H1 (cell line): ENCODE measurements around the gene CHD1L. TPM values are rescaled to one million over a fixed set of nuclear protein-coding genes. Genes with fewer than 3 reads are reported as not detected.
"Not testable (repeated sequence)": the region's sequence is repeated elsewhere in the genome, so short reads cannot be mapped to it uniquely, and the experiment has no call there.

Experiments
- CTCF ChIA-PET: fragments of 300-600 bp; sonication (Branson Sonifier 250); formaldehyde crosslinking; loops from one replicate; lab custom pipeline; 2021; ENCODE audit not compliant: partially characterized antibody; lab: Charles Lee
- POLR2A ChIA-PET: fragments of 300-600 bp; sonication (Branson Sonifier 250); formaldehyde crosslinking; loops from one replicate; lab custom pipeline; 2021; ENCODE audit warnings: inconsistent platforms; ENCODE audit not compliant: partially characterized antibody; lab: Charles Lee
- DNase-seq, 2 experiments: peaks; one replicate each; pipeline versions ENCODE4 v3.0.0 to v3.0.0-alpha.2; 2010 to 2022; ENCODE audit warnings: low spot score in 2 of 2, low read depth in 1 of 2, mixed read lengths in 1 of 2
- FAIRE-seq: peaks from 2 replicates; lab custom pipeline; 2011; peaks lifted over from hg19 to GRCh38; lab: Jason Lieb, UNC
- H2AFZ ChIP-seq: 2 replicates; pipeline ENCODE4 v1.8.1; 2012; ENCODE audit warnings: low read length, inconsistent platforms
- H2AK5ac ChIP-seq: 2 replicates; pipeline ENCODE4 v1.6.1; 2013; ENCODE audit warnings: low read depth, low read length
- H2BK120ac ChIP-seq: replicated peaks from 2 replicates; pipeline ENCODE3; 2013; ENCODE audit warnings: low read depth, low read length, inconsistent platforms
- H2BK12ac ChIP-seq: 2 replicates; pipeline ENCODE4 v1.6.1; 2013; ENCODE audit warnings: low read depth, low read length
- H2BK15ac ChIP-seq: 2 replicates; pipeline ENCODE4 v1.6.1; 2013; ENCODE audit warnings: low read length
- H2BK20ac ChIP-seq: 2 replicates; pipeline ENCODE4 v1.6.1; 2013; ENCODE audit warnings: low read length
- H2BK5ac ChIP-seq: 2 replicates; pipeline ENCODE4 v1.6.1; 2013; ENCODE audit warnings: low read depth, low read length
- H3K14ac ChIP-seq: 2 replicates; pipeline ENCODE4 v1.6.1; 2013; ENCODE audit warnings: inconsistent platforms; ENCODE audit not compliant: insufficient read length
- H3K18ac ChIP-seq: 2 replicates; pipeline ENCODE4 v1.6.1; 2013; ENCODE audit warnings: low read length; ENCODE audit errors: extremely low read depth
- H3K23ac ChIP-seq: 2 replicates; pipeline ENCODE4 v1.6.1; 2013; ENCODE audit warnings: inconsistent platforms; ENCODE audit not compliant: insufficient read length
- H3K23me2 ChIP-seq: 2 replicates; pipeline ENCODE4 v1.6.1; 2013; ENCODE audit warnings: low read depth, low read length
- H3K27ac ChIP-seq: 2 replicates; pipeline ENCODE4 v1.6.1; 2011; ENCODE audit warnings: low read depth, low read length, inconsistent platforms
- H3K27me3 ChIP-seq, 4 experiments: replicated peaks in 1 of 4; 1 replicate in 1 of 4; 2 replicates in 3 of 4; pipeline versions ENCODE4 v1.6.1 to v1.8.1; 2011 to 2013; ENCODE audit warnings: low read length in 3 of 4, mild to moderate bottlenecking in 3 of 4, inconsistent platforms in 2 of 4, mixed read lengths in 2 of 4, moderate library complexity in 1 of 4; ENCODE audit not compliant: control insufficient read depth in 3 of 4, insufficient read depth in 3 of 4; ENCODE audit errors: extremely low read depth in 1 of 4
- H3K36me3 ChIP-seq, 4 experiments: 2 replicates each; pipeline versions ENCODE4 v1.6.1 to v1.8.1; 2011 to 2013; ENCODE audit warnings: mild to moderate bottlenecking in 4 of 4, low read length in 3 of 4, moderate library complexity in 2 of 4, control low read depth in 1 of 4, inconsistent platforms in 1 of 4; ENCODE audit not compliant: insufficient read depth in 4 of 4, control insufficient read depth in 2 of 4
- H3K4ac ChIP-seq: replicated peaks from 2 replicates; pipeline ENCODE3; 2013; ENCODE audit warnings: low read length, low read depth, mixed read lengths, inconsistent platforms; ENCODE audit not compliant: insufficient read length
- H3K4me1 ChIP-seq, 4 experiments: replicated peaks in 1 of 4; 1 replicate in 1 of 4; 2 replicates in 3 of 4; pipeline versions ENCODE4 v1.6.1 to v1.8.1; 2011 to 2013; ENCODE audit warnings: low read length in 3 of 4, inconsistent platforms in 2 of 4, mixed read lengths in 1 of 4; ENCODE audit not compliant: insufficient read depth in 4 of 4, control insufficient read depth in 3 of 4
- H3K4me2 ChIP-seq, 2 experiments: 2 replicates each; pipeline versions ENCODE4 v1.6.1 to v1.8.1; 2011 to 2013; ENCODE audit warnings: low read depth in 2 of 2, low read length in 2 of 2, control low read depth in 1 of 2, inconsistent platforms in 1 of 2, mild to moderate bottlenecking in 1 of 2; ENCODE audit not compliant: insufficient read depth in 1 of 2
- H3K4me3 ChIP-seq, 4 experiments: fragments of 200-600, 300-600 bp in 1 of 4; sonication (generic), shearing (Covaris generic), sonication (Bioruptor Twin) in 1 of 4; 2 replicates each; pipeline versions ENCODE4 v1.5.1 to v1.8.1; 2011 to 2016; ENCODE audit warnings: low read length in 4 of 4, low read depth in 3 of 4, control low read depth in 2 of 4, inconsistent platforms in 2 of 4, mild to moderate bottlenecking in 2 of 4, mixed read lengths in 1 of 4, moderate library complexity in 1 of 4; ENCODE audit not compliant: insufficient read depth in 2 of 4; ENCODE audit errors: extremely low read depth in 1 of 4
- H3K56ac ChIP-seq: replicated peaks from 2 replicates; pipeline ENCODE3; 2013; ENCODE audit warnings: low read depth, mild to moderate bottlenecking, mixed read lengths, low read length, inconsistent platforms; ENCODE audit not compliant: insufficient read length
- H3K79me1 ChIP-seq: 2 replicates; pipeline ENCODE4 v1.6.1; 2013; ENCODE audit warnings: low read depth, low read length, control low read depth
- H3K79me2 ChIP-seq, 2 experiments: 2 replicates each; pipeline versions ENCODE4 v1.6.1 to v1.8.1; 2012 to 2013; ENCODE audit warnings: low read length in 2 of 2, mild to moderate bottlenecking in 2 of 2, inconsistent platforms in 1 of 2; ENCODE audit not compliant: insufficient read depth in 2 of 2, control insufficient read depth in 1 of 2
- H3K9ac ChIP-seq, 4 experiments: replicated peaks in 1 of 4; 1 replicate in 1 of 4; 2 replicates in 3 of 4; pipeline versions ENCODE4 v1.6.1 to v1.8.1; 2011 to 2013; ENCODE audit warnings: low read depth in 3 of 4, low read length in 3 of 4, control low read depth in 2 of 4, mild to moderate bottlenecking in 2 of 4, moderate library complexity in 2 of 4, inconsistent platforms in 1 of 4; ENCODE audit errors: extremely low read depth in 1 of 4
- H3K9me3 ChIP-seq, 2 experiments: 2 replicates each; pipeline versions ENCODE4 v1.6.1 to v1.8.1; 2012 to 2013; ENCODE audit warnings: mild to moderate bottlenecking in 2 of 2, moderate library complexity in 2 of 2, control low read depth in 1 of 2, inconsistent platforms in 1 of 2, low read depth in 1 of 2, low read length in 1 of 2, mixed read lengths in 1 of 2; ENCODE audit not compliant: insufficient read depth in 2 of 2
- H4K20me1 ChIP-seq, 2 experiments: replicated peaks in 1 of 2; 2 replicates each; pipeline versions ENCODE3 to v1.8.1; 2011 to 2013; ENCODE audit warnings: inconsistent platforms in 2 of 2, low read length in 2 of 2, mild to moderate bottlenecking in 1 of 2; ENCODE audit not compliant: insufficient read depth in 2 of 2, control insufficient read depth in 1 of 2
- H4K5ac ChIP-seq: 2 replicates; pipeline ENCODE4 v1.6.1; 2013; ENCODE audit warnings: low read length, low read depth, mixed read lengths, inconsistent platforms; ENCODE audit not compliant: insufficient read length
- H4K8ac ChIP-seq: 2 replicates; pipeline ENCODE4 v1.8.0; 2013; ENCODE audit warnings: mild to moderate bottlenecking, moderate library complexity, low read length, inconsistent platforms; ENCODE audit not compliant: insufficient read depth; ENCODE audit errors: extremely low read depth
- H4K91ac ChIP-seq: replicated peaks from 2 replicates; pipeline ENCODE3; 2013; ENCODE audit warnings: low read length, mixed read lengths, inconsistent platforms; ENCODE audit not compliant: insufficient read length
- E2F6 ChIP-seq: IDR thresholded peaks from 2 replicates; pipeline ENCODE4 v1.6.1; 2012; ENCODE audit warnings: inconsistent platforms
- WGBS, 2 experiments: shearing (Covaris generic) in 1 of 2; methylation state at CpG; one replicate each; pipeline versions ENCODE4 v1.1.6 to v1.1.7; 2013 to 2015; ENCODE audit warnings: low lambda C conversion rate in 2 of 2, mixed read lengths in 2 of 2, inconsistent platforms in 1 of 2, low coverage in 1 of 2, missing lambda C conversion rate in 1 of 2; ENCODE audit not compliant: insufficient replicate concordance in 2 of 2, insufficient coverage in 1 of 2, insufficient read length in 1 of 2; ENCODE audit errors: extremely low coverage in 1 of 2, missing lambda C conversion rate in 1 of 2; 5-methylcytosine and 5-hydroxymethylcytosine counted together
- polyA plus RNA-seq, 7 experiments: library from polyadenylated mRNA; depleted of rRNA in 3 of 7; stranded (reverse) in 5 of 7; unstranded in 2 of 7; fragments of >200 nt in 5 of 7; fragments of 200-250 nt in 2 of 7; gene quantifications; 1 replicate in 5 of 7; 2 replicates in 1 of 7; 4 replicates in 1 of 7; pipeline versions ENCODE4 v1.2.1 to v1.2.3, GENCODE V29; 2011 to 2013; ENCODE audit warnings: missing spikeins in 2 of 7, mixed read lengths in 2 of 7
- total RNA-seq: library from RNA; stranded (reverse); fragmentation: NEBNext Ultra II Directional; extraction: Animal tissue kit (Norgen Biotek cat#: 25700); gene quantifications from 2 replicates; pipeline ENCODE4 v1.2.1, GENCODE V29; 2021

CHD1L gene
- total and polyA plus RNA-seq, 2 of the 8 experiments (the other 6 are each of a cell fraction or from before 2014, with no cell fraction given), result 20.2 to 51.2 TPM

- no peak for TF ChIP-seq E2F6
These were observed 74.5 kb downstream of the CHD1L start (continued) for GRCh38 chr1:147316968-147317367.

GRCh38 chr1:147326933-147327687 lies 84.6 kb downstream of the CHD1L start:
- ChIA-PET CTCF (interaction anchor here (1.2 kb wide), 1 partner anchor 62 kb away, joined by 3 read pairs; no protein-coding TSS in a partner anchor), POLR2A (interaction anchor here (0.9 to 1.3 kb wide), 2 partner anchors 9 to 154 kb away, joined by 3 read pairs; no protein-coding TSS in a partner anchor)
- H4K20me1 ChIP-seq, result not testable (repeated sequence)

More at GRCh38 chr1:147326933-147327687, 84.6 kb downstream of the CHD1L start:
- not testable (repeated sequence) for H2BK15ac ChIP-seq, H3K9ac ChIP-seq, H2BK12ac ChIP-seq, H4K5ac ChIP-seq, H3K56ac ChIP-seq, H3K79me2 ChIP-seq, H2AFZ ChIP-seq, H3K14ac ChIP-seq, H4K8ac ChIP-seq, H3K36me3 ChIP-seq, H3K27ac ChIP-seq, H2BK20ac ChIP-seq, H2AK5ac ChIP-seq, H3K23me2 ChIP-seq, H3K79me1 ChIP-seq, FAIRE-seq, H3K18ac ChIP-seq, H3K4ac ChIP-seq, H3K4me3 ChIP-seq, H3K27me3 ChIP-seq, H3K23ac ChIP-seq, H3K4me1 ChIP-seq, H3K9me3 ChIP-seq, H3K4me2 ChIP-seq, H4K91ac ChIP-seq, H2BK5ac ChIP-seq, H2BK120ac ChIP-seq
- DNase-seq, result peak in 1 of 2 experiments; percentile 66
- WGBS, 2 experiments, result 53% methylated on average over 19 of the region's 26 CpGs; no CpG with 5 or more reads in 1 of the 2 experiments
